Kasumi-1 (cell line): ENCODE data around the gene GRID1.
A peak's percentile ranks its signal among the peaks of the same experiment; 100 is the strongest.
"Not testable (repeated sequence)": the region's sequence is repeated elsewhere in the genome, so short reads cannot be mapped to it uniquely, and the experiment has no call there.

Experiments used
- DNase-seq, 2 experiments: peaks; one replicate each; lab custom pipeline; 2025; lab: John Stamatoyannopoulos, UW

The GRID1 gene

GRCh38 chr10:86105640-86106039 is 261.0 kb downstream of the GRID1 start:
- DNase-seq = no peak

- no peak for DNase-seq
Observed at GRCh38 chr10:86105181-86105580, 261.4 kb downstream of the GRID1 start.

- no peak for DNase-seq
Observed at GRCh38 chr10:86104611-86105145, 261.9 kb downstream of the GRID1 start.

- DNase-seq = no peak
Observed at GRCh38 chr10:86104156-86104555, 262.4 kb downstream of the GRID1 start.

DNA sequence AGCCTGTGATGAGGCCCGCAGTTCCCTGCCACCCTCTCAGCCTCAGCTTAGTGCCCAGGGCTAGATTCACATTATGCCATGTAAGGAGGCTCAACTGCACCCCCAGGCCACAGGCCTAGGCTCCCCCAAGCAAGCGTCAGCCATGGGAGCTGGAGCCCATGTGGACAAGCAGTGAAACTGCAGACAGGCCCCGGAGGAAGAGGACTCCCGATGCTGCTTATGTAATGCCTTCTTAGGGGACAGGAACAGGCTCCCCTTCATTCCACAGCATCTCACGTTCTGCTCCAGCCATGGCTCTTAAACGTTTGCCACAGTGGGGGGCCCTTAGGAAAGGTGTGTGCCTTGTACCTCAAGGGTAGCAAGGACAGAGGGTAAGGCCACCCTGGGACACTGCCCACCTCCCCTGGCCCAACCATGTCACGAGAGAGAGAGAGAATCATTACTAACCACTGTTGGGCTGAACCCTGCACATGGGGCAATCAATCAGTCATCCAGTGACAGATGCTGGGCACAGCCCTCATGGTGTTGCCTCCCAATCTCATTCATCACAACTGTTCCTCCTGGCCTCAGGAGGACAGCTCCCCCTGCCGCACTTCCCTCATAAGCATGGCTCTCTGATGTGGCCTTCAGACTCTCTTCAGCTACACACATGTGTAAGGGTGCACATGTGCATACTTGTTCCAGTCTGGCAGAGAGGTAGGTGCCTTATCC is 263.0 kb downstream of the GRID1 start:
- no peak for DNase-seq

DNA sequence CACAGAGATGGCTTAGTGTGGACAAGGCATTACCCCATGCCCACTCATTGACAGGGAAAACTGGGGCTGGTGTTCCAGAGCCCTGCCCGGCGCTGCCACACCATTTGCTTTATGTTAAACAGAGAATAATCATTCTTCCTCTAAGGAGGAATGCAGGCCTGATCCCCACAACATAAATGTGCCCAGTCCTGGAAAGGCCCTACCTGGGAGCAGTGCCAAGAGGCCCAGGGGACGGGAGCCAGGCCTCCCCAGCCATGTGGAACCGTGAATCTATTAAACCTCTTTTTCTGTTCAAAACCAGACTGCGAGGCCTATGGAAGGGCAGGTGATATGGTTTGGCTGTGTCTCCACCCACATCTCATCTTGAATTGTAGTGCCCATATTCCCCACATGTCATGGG is 264.1 kb downstream of the GRID1 start:
- DNase-seq = no peak

DNA sequence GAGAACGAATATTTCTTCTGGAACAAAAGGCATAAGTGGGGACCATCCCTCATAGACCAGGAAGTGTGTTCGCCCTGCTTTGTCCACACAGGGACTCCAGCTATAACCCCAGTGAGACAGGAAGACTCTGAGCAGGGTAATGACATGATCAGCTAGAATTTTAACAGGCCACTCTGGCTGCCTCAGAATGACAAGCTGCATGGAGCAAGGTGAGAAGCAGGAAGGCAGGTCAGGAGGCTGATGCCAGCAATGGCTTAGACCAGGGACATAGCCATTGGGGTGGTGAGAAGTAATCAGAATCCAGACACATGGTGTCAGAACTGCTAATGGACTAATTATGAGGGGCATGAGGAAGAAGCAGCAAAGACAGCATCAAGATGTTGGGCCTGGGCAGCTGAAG is 264.6 kb downstream of the GRID1 start:
- no peak for DNase-seq

GRCh38 chr10:86100581-86101061 is 266.0 kb downstream of the GRID1 start:
- peak; percentile 66 to 81 for DNase-seq

DNA sequence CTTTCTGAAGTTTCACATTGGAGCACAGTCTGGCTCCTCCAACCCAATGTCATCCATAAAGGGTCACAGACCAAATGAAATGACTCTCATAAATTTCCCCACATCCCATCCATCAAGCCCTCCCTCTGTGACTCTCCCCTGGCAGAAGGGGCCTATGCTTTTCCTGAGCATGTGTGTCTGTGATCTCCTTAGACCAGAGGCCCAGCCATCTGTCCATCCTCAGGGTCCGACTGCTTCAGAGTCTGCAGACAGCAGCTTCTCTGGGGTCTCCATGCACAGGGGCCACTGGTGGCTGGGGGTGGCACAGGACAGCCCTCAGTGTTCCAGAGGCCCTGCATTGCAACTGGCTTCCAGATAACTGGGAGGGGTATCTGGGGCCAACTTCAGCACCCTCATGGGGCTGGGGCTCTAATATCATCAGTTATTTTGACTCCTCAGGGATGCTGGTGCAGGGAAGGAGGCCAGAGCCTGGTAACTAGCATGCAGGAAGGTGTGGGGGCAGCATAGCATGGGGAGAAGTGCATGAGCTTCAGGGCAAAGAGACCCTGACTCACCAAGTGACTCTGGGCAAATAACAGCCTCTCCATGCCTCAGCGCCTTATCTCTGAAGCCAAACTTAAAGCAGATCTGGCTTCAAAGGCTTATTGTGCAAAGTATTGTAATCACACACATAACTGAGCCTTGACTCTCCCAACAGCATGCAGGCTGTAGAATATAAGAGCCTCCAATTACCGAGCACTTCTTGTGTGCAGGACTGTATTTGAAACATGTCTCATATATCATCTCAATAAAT is 266.9 kb downstream of the GRID1 start:
- DNase-seq = no peak

DNA sequence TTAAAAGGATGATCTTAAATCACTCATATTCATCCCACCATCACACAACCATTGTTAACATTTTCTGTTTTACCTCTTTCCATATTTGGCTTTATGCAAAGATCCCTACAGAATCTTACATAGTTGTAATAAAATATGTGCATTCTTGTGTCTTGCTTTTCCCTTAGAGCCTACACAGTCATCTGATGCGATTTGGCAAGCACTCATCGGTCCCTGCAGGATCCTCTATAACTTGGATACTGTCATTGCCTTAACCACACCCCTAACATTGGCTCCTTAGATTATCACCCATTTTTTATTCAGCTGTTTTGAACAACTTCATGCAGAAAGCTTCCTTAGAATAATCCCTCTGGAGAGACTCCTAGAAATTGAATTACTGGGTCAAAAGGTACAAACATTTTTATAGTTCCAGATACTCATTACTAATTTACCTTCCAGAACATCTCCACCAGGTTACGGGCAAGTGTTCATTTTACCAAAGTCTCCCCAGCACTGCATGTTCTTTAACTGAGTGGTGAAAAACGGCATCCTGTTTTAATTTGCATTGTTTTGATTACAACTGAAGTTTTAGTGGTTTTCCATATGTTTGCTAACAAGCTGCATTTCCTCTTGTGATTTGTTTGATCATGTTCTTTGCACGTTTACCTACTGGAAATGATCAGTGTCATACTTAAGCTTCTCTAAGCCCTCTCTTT is 268.3 kb downstream of the GRID1 start:
- DNase-seq = no peak

- DNase-seq = not testable (repeated sequence)
Observed at GRCh38 chr10:86095061-86095460, 271.5 kb downstream of the GRID1 start.

DNA sequence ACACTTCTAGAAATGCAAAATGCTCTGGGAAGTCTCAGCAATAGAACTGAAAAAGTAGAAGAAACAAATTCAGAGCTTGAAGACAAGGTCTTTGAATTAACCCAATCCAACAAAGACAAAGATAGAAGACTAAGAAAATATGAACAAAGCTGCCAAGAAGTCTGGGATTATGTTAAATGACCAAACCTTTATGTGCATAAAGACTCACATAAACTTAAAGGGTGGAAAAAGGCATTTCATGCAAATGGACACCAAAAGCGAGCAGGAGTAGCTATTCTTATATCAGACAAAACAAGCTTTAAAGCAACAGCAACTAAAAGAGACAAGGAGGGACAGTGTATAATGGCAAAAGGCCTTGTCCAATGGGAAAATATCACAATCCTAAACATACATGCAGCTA is 274.3 kb downstream of the GRID1 start:
- not testable (repeated sequence) for DNase-seq

DNA sequence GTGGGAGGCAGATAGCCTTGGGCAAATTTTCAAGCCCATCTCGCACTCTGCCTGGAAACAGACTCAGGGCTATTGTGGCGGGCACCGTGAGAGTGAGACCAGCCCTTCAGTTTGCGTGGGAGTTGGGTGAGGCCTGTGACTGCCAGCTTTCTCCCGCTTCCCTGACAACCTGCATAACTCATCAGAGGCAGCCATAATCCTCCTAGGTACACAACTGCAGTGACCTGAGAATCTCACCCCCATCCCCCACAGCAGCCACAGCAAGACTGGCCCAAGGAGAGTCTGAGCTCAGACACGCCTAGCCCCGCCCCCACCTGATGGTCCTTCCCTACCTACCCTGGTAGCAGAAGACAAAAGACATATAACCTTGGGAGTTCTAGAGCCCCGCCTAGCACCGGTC is 275.4 kb downstream of the GRID1 start:
- no peak for DNase-seq

DNA sequence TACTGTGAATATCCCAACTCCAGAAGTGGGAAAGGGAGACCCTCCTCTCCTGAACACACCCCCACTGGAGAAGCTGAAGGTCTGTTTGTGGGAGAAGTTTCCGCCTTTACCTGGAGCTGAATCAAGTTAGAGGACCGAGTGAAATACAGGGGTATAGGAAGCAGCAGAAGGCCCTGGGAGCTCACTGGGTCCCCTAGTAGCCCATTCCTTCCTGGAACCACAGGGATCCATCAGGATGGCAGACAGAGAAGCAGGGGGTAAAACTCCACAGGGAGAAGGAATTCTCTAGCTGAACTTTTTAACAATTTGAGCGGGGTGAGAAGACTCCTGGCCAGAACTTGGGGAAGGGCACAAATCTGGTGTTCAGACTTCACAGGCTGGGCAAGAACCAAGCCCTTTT is 275.8 kb downstream of the GRID1 start:
- no peak for DNase-seq

GRCh38 chr10:86087716-86088115 is 278.9 kb downstream of the GRID1 start:
- no peak for DNase-seq

DNA sequence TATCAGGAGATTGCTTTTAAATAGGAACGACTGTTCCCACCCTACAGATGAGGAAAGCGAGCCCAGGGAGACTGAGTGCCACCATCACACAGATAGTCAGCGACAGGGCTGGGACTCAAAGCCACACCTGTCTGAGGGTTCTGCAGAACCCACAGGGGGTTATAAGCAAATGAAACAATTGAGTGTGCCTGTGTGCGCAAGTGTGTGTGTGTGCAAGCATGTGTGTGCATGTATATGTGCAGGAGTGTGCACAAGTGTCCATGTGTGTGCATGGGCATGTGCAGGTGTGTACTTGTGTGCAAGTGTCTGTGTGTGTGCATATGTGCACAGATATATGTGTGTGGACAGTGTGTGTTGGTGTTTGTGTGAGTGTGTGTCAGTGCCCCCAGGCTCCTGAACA is 280.2 kb downstream of the GRID1 start:
- DNase-seq = no peak

DNA sequence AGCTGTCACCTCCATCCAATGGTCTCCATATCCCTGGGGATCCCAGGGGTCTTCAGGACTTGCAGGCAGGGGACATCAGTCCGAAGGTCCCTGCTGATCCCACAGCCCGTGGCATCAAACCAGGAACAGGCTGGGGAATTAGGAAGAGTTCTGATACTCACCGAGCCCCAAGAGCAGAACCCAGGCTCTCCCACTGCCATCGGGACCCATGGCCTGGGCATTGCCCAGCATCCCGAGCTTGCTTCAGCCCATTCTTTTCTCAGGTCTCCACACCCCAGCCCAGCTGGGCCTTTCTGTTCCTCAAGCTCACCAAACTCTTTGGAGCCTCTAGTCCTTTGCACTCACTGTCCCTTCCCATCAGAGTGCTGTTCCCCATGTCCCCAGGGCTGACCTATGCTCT is 280.9 kb downstream of the GRID1 start:
- no peak for DNase-seq

GRCh38 chr10:86085136-86085535 is 281.5 kb downstream of the GRID1 start:
- no peak for DNase-seq

DNA sequence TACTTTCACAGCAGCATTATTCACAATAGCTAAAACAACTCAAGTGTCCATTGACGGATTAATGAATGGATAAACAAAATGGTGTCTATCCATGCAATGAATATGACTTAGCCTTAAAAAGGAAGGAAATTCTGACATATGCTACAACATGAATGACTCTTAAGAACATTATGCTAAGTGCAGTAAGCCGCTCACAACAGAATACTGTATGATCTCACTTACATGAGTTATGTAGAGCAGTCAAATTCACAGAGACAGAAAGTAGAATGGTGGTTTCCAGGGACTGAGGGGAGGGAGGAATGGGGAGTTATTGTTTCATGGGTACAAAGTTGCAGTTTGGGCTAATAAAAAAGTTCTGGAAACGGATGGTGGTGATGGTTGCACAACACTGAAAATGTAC is 282.0 kb downstream of the GRID1 start:
- no peak for DNase-seq

- DNase-seq = no peak
Observed at GRCh38 chr10:86083664-86084175, 282.9 kb downstream of the GRID1 start.

DNA sequence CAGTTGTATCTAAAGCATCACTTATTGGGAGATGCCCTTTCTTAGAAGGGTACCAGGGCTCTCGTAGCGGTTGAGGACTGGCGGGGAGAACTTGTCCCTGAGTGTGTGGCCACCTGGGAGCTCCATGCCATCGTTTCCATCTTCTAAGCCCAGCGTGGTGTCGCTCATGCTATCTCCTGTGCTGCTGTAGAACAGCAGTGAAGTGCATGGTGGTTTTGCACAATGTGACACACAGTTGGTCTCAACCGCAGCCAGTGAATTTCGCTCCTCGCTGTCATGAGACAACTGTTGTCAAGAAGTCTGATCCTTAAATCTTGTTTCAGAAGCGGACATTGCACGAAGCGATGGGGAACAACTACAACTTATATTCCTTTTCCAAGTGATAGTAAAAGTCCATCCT is 283.4 kb downstream of the GRID1 start:
- no peak for DNase-seq

- no peak for DNase-seq
Observed at GRCh38 chr10:86082556-86082955, 284.0 kb downstream of the GRID1 start.
